GM06990 (cell line): ENCODE data around the gene DCDC2B.

ENCODE experiments used
- DNase-seq: peaks from one replicate; pipeline ENCODE4 v3.0.0-alpha.2; 2011; ENCODE audit not compliant: insufficient read length; ENCODE audit errors: extremely low read depth
- H3K27me3 ChIP-seq: replicated peaks from 2 replicates; pipeline ENCODE4 v1.6.0; 2011; ENCODE audit warnings: low read length; ENCODE audit not compliant: control insufficient read depth, insufficient read depth
- H3K36me3 ChIP-seq: 2 replicates; pipeline ENCODE4 v1.5.1; 2011; ENCODE audit warnings: low read length; ENCODE audit not compliant: control insufficient read depth, insufficient read depth
- H3K4me3 ChIP-seq: replicated peaks from 2 replicates; pipeline ENCODE4 v1.5.1; 2011; ENCODE audit warnings: low read depth, mild to moderate bottlenecking, control low read depth, low read length
- CTCF ChIP-seq: IDR thresholded peaks from 2 replicates; pipeline ENCODE4 v1.5.1; 2011; ENCODE audit warnings: low read length, control low read depth, mild to moderate bottlenecking, inconsistent platforms; ENCODE audit not compliant: insufficient read depth, poor library complexity, severe bottlenecking

Gene DCDC2B

GRCh38 chr1:32239337-32239736 lies 30.4 kb downstream of the DCDC2B start:
- DNase-seq = no peak
- Histone ChIP-seq H3K36me3 (no peaks in the 10 kb centered on the region), H3K4me3 (no peak overlapping the region), H3K27me3 (no peaks in the 10 kb centered on the region)
- no peak for TF ChIP-seq CTCF

GRCh38 chr1:32239790-32240139 lies 30.9 kb downstream of the DCDC2B start:
- no peak for DNase-seq
- Histone ChIP-seq H3K4me3 (no peak overlapping the region), H3K27me3 (no peaks in the 10 kb centered on the region), H3K36me3 (no peaks in the 10 kb centered on the region)
- TF ChIP-seq CTCF = no peak

GRCh38 chr1:32240140-32240951 lies 31.5 kb downstream of the DCDC2B start:
- H3K36me3 ChIP-seq = no peaks in the 10 kb centered on the region
- TF ChIP-seq CTCF = peak; percentile 47
- peak; percentile 72 for DNase-seq
- no peaks in the 10 kb centered on the region for H3K27me3 ChIP-seq
- peak overlapping the region; percentile 68 for H3K4me3 ChIP-seq

- peak; percentile 75 for DNase-seq
- Histone ChIP-seq H3K4me3 (peak overlapping the region; percentile 68), H3K36me3 (no peaks in the 10 kb centered on the region), H3K27me3 (no peaks in the 10 kb centered on the region)
- TF ChIP-seq CTCF = no peak
Observed at GRCh38 chr1:32241001-32241763, 32.3 kb downstream of the DCDC2B start.

GRCh38 chr1:32242341-32242851 lies 33.5 kb downstream of the DCDC2B start:
- H3K27me3 ChIP-seq = no peaks in the 10 kb centered on the region
- H3K4me3 ChIP-seq = no peak overlapping the region
- TF ChIP-seq CTCF = no peak
- DNase-seq = peak; percentile 33
- H3K36me3 ChIP-seq = no peaks in the 10 kb centered on the region
